Skeletal muscle tissue (tissue), 4 donors: ENCODE data around the gene PPP6R2. TPM values are rescaled to one million over a fixed set of nuclear protein-coding genes. Genes with fewer than 3 reads are reported as not detected.
"Not testable (repeated sequence)": the region's sequence is repeated elsewhere in the genome, so short reads cannot be mapped to it uniquely, and the experiment has no call there.

Experiments used
- H3K27ac ChIP-seq: one replicate; pipeline ENCODE4 v1.7.0; 2013; ENCODE audit warnings: mild to moderate bottlenecking, low read depth, low read length, inconsistent platforms
- H3K27me3 ChIP-seq, 3 donors: one replicate each; pipeline ENCODE4 v1.7.0; 2013; ENCODE audit warnings: low read length in 3 of 3; ENCODE audit not compliant: control insufficient read depth in 3 of 3, insufficient read depth in 3 of 3
- H3K36me3 ChIP-seq, 3 donors: one replicate each; pipeline ENCODE4 v1.7.0; 2013; ENCODE audit warnings: low read length in 3 of 3; ENCODE audit not compliant: control insufficient read depth in 3 of 3, insufficient read depth in 3 of 3
- H3K4me1 ChIP-seq, 3 donors: one replicate each; pipeline ENCODE4 v1.7.0; 2013; ENCODE audit warnings: low read length in 3 of 3, mild to moderate bottlenecking in 3 of 3; ENCODE audit not compliant: control insufficient read depth in 3 of 3, insufficient read depth in 3 of 3
- H3K4me3 ChIP-seq, 3 donors: one replicate each; pipeline ENCODE4 v1.7.0; 2013; ENCODE audit warnings: low read length in 3 of 3
- H3K9ac ChIP-seq, 3 donors: one replicate each; pipeline ENCODE4 v1.7.0; 2013; ENCODE audit warnings: low read length in 3 of 3, mild to moderate bottlenecking in 3 of 3, moderate library complexity in 2 of 3, low read depth in 1 of 3
- H3K9me3 ChIP-seq, 3 donors: one replicate each; pipeline ENCODE4 v1.7.0; 2013; ENCODE audit warnings: low read length in 3 of 3; ENCODE audit not compliant: control insufficient read depth in 3 of 3
- total RNA-seq: library from RNA; depleted of rRNA; stranded (reverse); fragments of >200 nt; gene quantifications from one replicate; pipeline ENCODE4 v1.2.3, GENCODE V29; 2014
- donor health status: Osteomylitis.

Gene PPP6R2
- total RNA-seq, 1 donor from 2014 or later, result 28.2 TPM

- no peaks in the 10 kb centered on the region for H3K27me3 ChIP-seq
- H3K9me3 ChIP-seq, result no peaks in the 10 kb centered on the region
- H3K4me1 ChIP-seq, result peaks cover 3 to 23% (median 21%) of the 10 kb centered on the region in 3 donors
- H3K4me3 ChIP-seq, result no peak overlapping the region
- no peak overlapping the region for H3K27ac ChIP-seq
- H3K36me3 ChIP-seq, result peaks cover 2 to 12% (median 5%) of the 10 kb centered on the region in 3 donors
- no peak overlapping the region for H3K9ac ChIP-seq
Measured at GRCh38 chr22:50361688-50362087, 18.6 kb downstream of the PPP6R2 start.

GRCh38 chr22:50363166-50363802, 20.2 kb downstream of the PPP6R2 start:
- peaks cover 4 to 23% (median 21%) of the 10 kb centered on the region in 3 donors for H3K4me1 ChIP-seq
- H3K4me3 ChIP-seq, result no peak overlapping the region
- H3K36me3 ChIP-seq, result peaks cover 2 to 12% (median 5%) of the 10 kb centered on the region in 3 donors
- H3K9me3 ChIP-seq, result no peaks in the 10 kb centered on the region
- no peak overlapping the region for H3K27ac ChIP-seq
- no peaks in the 10 kb centered on the region for H3K27me3 ChIP-seq
- no peak overlapping the region for H3K9ac ChIP-seq

GRCh38 chr22:50363803-50364194, 20.7 kb downstream of the PPP6R2 start:
- Histone ChIP-seq H3K4me1 (peaks cover 4 to 23% (median 21%) of the 10 kb centered on the region in 3 donors), H3K36me3 (peaks cover 5 to 12% (median 5%) of the 10 kb centered on the region in 3 donors)
- H3K9me3 ChIP-seq, H3K9ac ChIP-seq, H3K4me3 ChIP-seq, H3K27ac ChIP-seq, H3K27me3 ChIP-seq: not testable (repeated sequence)

GRCh38 chr22:50367778-50368500, 24.8 kb downstream of the PPP6R2 start:
- no peaks in the 10 kb centered on the region for H3K27me3 ChIP-seq
- H3K9me3 ChIP-seq, result no peaks in the 10 kb centered on the region
- H3K9ac ChIP-seq, result no peak overlapping the region

GRCh38 chr22:50371101-50371648, 28.0 kb downstream of the PPP6R2 start:
- H3K36me3 ChIP-seq, result peaks cover 6 to 17% (median 15%) of the 10 kb centered on the region in 3 donors

More at GRCh38 chr22:50367778-50368500, 24.8 kb downstream of the PPP6R2 start:
- Histone ChIP-seq H3K36me3 (peaks cover 2 to 5% (median 5%) of the 10 kb centered on the region in 3 donors), H3K4me3 (no peak overlapping the region), H3K4me1 (peaks cover 4 to 6% (median 5%) of the 10 kb centered on the region in 3 donors), H3K27ac (no peak overlapping the region)

GRCh38 chr22:50376085-50376651, 33.0 kb downstream of the PPP6R2 start:
- Histone ChIP-seq H3K27me3 (no peaks in the 10 kb centered on the region), H3K4me3 (no peak overlapping the region), H3K27ac (no peak overlapping the region), H3K36me3 (peaks cover 15 to 20% (median 18%) of the 10 kb centered on the region in 3 donors), H3K9ac (no peak overlapping the region), H3K4me1 (no peaks in the 10 kb centered on the region), H3K9me3 (no peaks in the 10 kb centered on the region)

More at GRCh38 chr22:50371101-50371648, 28.0 kb downstream of the PPP6R2 start:
- Histone ChIP-seq H3K27me3 (no peaks in the 10 kb centered on the region), H3K9me3 (no peaks in the 10 kb centered on the region), H3K27ac (no peak overlapping the region), H3K9ac (no peak overlapping the region), H3K4me3 (no peak overlapping the region), H3K4me1 (peaks cover 0 to 4% (median 2%) of the 10 kb centered on the region in 3 donors)

GRCh38 chr22:50381021-50381555, 38.0 kb downstream of the PPP6R2 start:
- H3K36me3 ChIP-seq, H3K4me3 ChIP-seq, H3K27ac ChIP-seq, H3K27me3 ChIP-seq, H3K4me1 ChIP-seq, H3K9ac ChIP-seq, H3K9me3 ChIP-seq: not testable (repeated sequence)

GRCh38 chr22:50396751-50397370, 53.7 kb downstream of the PPP6R2 start:
- no peak overlapping the region for H3K4me3 ChIP-seq
- H3K9me3 ChIP-seq, result no peaks in the 10 kb centered on the region
- peaks cover 9 to 18% (median 14%) of the 10 kb centered on the region in 3 donors for H3K4me1 ChIP-seq
- H3K27me3 ChIP-seq, result no peaks in the 10 kb centered on the region
- H3K9ac ChIP-seq, result no peak overlapping the region
- H3K27ac ChIP-seq, result no peak overlapping the region
- H3K36me3 ChIP-seq, result peaks cover 19 to 23% (median 21%) of the 10 kb centered on the region in 3 donors

- peaks cover 19 to 23% (median 21%) of the 10 kb centered on the region in 3 donors for H3K36me3 ChIP-seq
- H3K9ac ChIP-seq, H3K9me3 ChIP-seq, H3K27ac ChIP-seq, H3K4me3 ChIP-seq, H3K27me3 ChIP-seq: not testable (repeated sequence)
- peaks cover 9 to 18% (median 14%) of the 10 kb centered on the region in 3 donors for H3K4me1 ChIP-seq
Measured at GRCh38 chr22:50397371-50398060, 54.4 kb downstream of the PPP6R2 start.
